Measurements from ENCODE around the gene PPHLN1.
"Not testable (repeated sequence)": the region's sequence is repeated elsewhere in the genome, so short reads cannot be mapped to it uniquely, and the experiment has no call there.

The PPHLN1 gene

GRCh38 chr12:42362647-42363260 is 36.8 kb downstream of the PPHLN1 start:
- in situ Hi-C loops (cut with HindIII; ENCODE audit: low sequenced_read_pairs) = no loop called here

- in situ Hi-C loops (cut with HindIII; ENCODE audit: low sequenced_read_pairs) = no loop called here
Observed at GRCh38 chr12:42364692-42365091, 38.7 kb downstream of the PPHLN1 start.

GRCh38 chr12:42365486-42365885 is 39.5 kb downstream of the PPHLN1 start:
- in situ Hi-C loops (cut with HindIII; ENCODE audit: low sequenced_read_pairs) = no loop called here

- in situ Hi-C loops (cut with HindIII; ENCODE audit: low sequenced_read_pairs) = no loop called here
Observed at GRCh38 chr12:42370013-42370412, 44.0 kb downstream of the PPHLN1 start.

GRCh38 chr12:42372154-42372791 is 46.3 kb downstream of the PPHLN1 start:
- in situ Hi-C loops (cut with HindIII; ENCODE audit: low sequenced_read_pairs) = no loop called here

- in situ Hi-C loops (cut with HindIII; ENCODE audit: low sequenced_read_pairs) = no loop called here
Observed at GRCh38 chr12:42373669-42374068, 47.7 kb downstream of the PPHLN1 start.

GRCh38 chr12:42380733-42381132 is 54.8 kb downstream of the PPHLN1 start:
- in situ Hi-C loops (cut with HindIII; ENCODE audit: low sequenced_read_pairs) = no loop called here

DNA sequence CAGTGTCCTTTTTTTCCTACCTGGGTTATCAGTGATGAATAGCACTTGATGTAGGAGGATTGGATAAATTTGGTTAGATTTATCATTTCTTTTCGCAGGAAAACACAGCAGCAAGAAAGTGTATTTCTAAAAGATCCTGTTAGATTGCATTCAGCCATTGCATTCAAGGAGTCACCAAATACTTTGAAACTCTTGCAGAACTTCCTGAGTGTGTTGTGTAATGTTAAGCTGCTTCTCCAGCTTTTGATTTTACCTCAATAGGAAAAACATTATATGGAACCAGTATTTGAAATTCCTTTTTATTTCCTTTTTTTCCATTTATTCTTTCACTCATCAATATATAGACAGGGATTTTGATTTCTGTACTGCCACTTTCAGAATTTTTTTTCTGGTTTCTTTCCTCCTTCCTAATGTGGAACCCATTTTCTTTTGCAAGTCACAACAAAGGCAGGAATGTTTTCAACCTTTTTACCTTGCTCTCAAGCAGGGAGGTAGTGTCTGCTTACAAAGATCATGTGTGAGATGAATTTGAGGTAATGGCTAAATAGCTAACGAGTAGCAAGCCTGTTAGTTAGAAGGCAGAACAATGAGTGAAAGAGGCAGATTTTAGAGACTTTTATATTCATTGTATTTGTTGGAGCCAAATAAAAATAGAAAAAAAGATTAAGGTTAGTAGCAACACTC is 56.2 kb downstream of the PPHLN1 start:
- in situ Hi-C loops (cut with HindIII; ENCODE audit: low sequenced_read_pairs) = no loop called here

DNA sequence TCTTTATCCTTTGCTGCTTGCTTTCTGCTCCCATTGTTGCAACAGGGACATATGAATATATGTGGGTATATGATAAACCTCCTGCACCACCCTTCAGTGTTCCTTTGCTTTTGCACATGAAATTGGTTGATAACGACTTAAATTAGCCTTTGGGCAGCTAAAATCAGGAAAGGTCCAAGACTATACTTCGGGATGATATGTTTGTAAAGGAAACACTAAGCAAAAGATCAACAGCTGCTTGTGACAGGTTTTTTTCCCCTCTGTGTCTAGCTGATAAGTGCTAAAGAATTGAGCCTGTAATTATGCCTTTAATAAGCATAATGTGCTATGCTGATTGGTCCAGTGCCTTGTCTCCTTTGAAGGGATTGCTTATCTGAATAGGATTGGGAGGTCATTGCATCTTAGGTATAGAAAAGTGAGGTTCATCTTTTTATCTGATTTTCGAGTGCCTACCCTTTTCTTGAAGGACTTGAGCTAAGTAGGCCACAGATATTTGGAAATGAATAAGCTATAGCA is 59.4 kb downstream of the PPHLN1 start:
- in situ Hi-C loops (cut with HindIII; ENCODE audit: low sequenced_read_pairs) = no loop called here

GRCh38 chr12:42386308-42386707 is 60.3 kb downstream of the PPHLN1 start:
- in situ Hi-C loops (cut with HindIII; ENCODE audit: low sequenced_read_pairs) = no loop called here

- in situ Hi-C loops (cut with HindIII; ENCODE audit: low sequenced_read_pairs) = not testable (repeated sequence)
Observed at GRCh38 chr12:42388086-42388485, 62.1 kb downstream of the PPHLN1 start.

- in situ Hi-C loops (cut with HindIII; ENCODE audit: low sequenced_read_pairs) = no loop called here
Observed at GRCh38 chr12:42394429-42394828, 68.5 kb downstream of the PPHLN1 start.

DNA sequence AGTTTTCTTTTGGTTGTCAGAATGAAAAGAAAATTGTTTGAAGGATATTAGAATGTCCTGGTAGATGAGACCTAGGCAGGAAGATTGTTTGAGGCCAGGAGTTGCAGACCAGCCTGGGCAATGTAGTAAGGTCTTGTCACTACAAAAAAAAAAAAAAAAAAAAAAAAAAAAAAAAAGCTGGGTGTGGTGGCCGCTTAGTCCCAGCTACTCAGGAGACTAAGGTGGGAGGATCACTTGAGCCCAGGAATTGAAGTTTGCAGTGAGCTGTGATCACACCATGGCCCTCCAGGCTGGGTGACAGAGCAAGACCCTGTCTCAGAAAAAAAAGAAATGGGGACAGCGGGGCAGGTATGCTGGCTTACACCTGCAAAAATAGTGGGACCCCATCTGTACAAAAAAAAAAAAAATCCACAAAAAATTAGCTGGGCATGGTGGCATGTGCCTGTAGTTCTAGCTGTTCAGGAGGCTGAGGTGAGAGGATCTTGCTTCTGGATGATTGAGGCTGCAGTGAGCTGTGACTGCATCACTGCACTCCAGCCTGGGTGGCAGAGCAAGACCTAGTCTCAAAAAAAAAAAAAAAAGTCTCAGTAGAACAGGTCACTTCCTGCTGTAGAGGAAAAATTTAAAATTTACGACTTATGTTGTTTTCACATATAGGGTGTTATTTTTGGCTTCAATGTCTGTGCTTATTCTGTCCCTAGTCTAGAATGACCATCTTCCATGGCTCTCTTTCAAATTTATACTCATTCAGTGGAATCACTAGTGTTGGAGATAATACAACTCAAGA is 70.7 kb downstream of the PPHLN1 start:
- in situ Hi-C loops (cut with HindIII; ENCODE audit: low sequenced_read_pairs) = no loop called here

GRCh38 chr12:42402821-42403411 is 76.9 kb downstream of the PPHLN1 start:
- in situ Hi-C loops (cut with HindIII; ENCODE audit: low sequenced_read_pairs) = no loop called here

DNA sequence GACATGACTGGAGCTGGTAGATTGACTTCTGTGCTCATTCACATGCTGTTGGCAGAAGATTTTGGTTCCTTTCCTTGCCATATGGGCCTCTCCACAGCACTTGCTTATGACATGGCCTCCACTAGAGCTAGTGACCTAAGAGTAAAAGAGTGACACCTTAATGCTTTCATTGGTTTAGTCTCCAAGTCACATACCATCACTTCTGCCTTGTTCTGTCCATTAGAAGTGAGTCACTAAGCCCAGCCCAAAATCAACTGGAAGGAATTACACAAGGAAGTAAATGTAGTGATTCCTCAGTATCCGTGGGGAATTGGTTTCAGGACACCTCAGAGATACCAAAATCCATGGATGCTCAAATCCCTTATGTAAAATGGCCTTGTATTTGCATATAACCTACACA is 81.3 kb downstream of the PPHLN1 start:
- in situ Hi-C loops (cut with HindIII; ENCODE audit: low sequenced_read_pairs) = no loop called here

DNA sequence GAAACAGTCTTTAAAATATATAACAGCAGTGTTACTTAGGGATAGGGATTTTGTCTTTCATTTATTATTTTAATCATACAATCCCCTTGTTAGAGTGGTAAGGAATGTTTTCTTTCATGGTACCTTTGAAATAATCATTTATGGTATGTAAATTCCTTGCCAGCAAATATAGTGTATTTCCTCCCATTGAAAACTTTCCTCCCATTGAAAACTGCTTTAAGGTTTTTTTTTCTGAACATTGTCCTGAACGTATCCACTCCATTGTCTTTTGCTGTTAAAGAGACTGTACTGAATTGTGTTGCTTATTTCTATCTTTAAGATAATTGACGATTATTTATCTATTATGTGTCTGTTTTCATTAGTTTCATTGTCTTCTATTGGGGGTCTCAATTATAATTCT is 83.5 kb downstream of the PPHLN1 start:
- in situ Hi-C loops (cut with HindIII; ENCODE audit: low sequenced_read_pairs) = no loop called here

DNA sequence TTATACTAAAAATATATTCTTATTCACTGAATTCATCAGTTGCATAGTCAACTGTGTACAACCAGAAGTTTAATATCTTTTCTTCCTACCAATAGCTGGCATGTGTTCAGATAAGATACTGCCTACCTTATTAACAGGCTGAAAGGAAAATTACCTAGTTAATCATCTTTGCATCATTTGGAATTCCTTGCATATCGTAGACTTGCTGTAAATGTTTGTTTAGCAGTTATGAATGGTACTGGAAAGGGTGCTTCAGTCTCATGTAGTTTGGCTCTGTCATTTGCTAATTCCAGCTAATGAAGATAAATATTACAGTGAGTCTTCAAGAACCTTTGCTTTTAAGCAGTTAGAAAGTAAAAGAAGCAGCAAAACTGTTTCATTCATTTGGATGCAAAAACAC is 84.4 kb downstream of the PPHLN1 start:
- in situ Hi-C loops (cut with HindIII; ENCODE audit: low sequenced_read_pairs) = no loop called here

DNA sequence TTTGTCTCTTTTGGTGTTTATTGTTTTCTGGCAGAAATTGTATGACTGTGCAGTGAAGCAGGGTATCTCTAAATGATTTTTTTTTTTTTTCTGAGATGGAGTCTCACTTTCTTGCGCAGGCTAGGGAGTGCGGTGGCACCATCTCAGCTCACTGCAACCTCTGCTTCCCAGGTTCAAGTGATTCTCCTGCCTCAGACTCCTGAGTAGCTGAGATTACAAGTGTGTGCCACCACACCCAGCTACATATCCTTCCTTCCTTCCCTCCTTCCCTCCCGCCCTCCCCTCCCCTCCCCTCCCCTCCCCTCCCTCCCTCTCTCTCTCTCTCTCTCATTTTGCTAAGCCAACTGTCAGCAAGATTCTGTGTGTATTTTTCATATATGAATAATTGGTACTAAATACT is 94.4 kb downstream of the PPHLN1 start:
- in situ Hi-C loops (cut with HindIII; ENCODE audit: low sequenced_read_pairs) = no loop called here

DNA sequence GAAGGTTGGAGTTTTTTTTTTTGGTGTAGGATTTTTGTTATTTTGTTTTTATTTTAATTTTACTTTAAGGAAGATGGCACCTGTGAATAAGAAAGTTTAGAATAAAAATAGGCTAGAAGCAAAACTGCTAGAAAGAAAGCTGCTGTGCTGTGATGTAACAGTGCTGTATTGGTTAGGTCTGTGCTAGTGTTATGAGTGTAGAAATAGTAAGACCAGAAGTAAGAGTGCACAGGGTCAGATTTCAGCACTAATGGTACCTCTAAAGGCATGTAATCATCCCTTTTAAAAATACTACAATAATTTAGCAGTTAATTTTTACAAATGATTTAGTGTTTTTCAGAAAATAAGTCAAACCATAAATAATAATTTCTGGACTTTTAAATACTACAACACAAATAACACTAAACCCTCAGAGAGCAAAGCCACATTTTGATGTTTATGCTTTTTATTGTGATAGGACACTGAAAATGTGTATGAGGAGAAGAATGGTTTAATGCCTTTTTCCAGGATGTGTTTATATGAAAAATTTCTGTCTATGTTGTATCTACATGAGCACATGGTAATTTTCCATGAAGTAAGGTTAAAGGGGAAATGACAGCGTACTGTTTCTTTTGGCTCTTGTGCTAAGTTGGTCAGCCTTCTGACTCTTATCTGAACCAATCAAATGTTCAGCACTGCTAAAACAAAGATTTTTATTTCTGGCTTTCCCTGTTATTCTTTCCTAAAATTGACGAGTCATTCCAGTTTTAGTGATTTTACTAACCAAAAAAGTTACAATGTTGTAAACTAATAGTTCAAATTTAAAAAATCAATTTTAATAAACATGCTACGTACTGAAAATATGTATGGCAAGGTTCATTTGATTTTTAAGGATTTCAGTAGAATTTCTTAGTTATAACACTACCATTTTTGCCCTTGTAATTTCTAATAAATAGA is 96.1 kb downstream of the PPHLN1 start:
- in situ Hi-C loops (cut with HindIII; ENCODE audit: low sequenced_read_pairs) = no loop called here

DNA sequence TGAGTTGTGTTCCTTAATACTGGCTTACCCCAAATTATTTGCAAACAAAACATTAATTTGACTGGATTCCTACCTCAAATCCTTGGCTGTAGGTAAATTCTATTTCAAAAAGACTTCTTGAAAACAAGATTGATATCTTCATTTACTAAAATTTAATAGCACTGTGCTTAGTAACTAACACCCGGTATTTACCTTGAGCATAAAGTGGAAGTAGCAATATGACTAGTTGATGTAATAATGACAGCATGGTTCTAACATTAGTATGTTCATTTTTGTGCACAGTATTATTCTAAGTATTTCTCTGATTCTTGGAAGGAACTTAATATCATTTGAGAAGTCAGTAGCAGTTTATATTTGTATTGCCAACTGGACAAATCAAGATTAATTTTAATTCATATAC is 96.8 kb downstream of the PPHLN1 start:
- in situ Hi-C loops (cut with HindIII; ENCODE audit: low sequenced_read_pairs) = no loop called here

Measured in DLD1 (cell line).